Activated T-cell treated with anti-CD3 and anti-CD28 coated beads for 48 hours (primary cell): ENCODE data around the gene KCNJ10.

Experiments
- DNase-seq: peaks from one replicate; pipeline ENCODE4 v3.0.0-alpha.2; 2020; ENCODE audit warnings: low read depth

Gene KCNJ10

DNA sequence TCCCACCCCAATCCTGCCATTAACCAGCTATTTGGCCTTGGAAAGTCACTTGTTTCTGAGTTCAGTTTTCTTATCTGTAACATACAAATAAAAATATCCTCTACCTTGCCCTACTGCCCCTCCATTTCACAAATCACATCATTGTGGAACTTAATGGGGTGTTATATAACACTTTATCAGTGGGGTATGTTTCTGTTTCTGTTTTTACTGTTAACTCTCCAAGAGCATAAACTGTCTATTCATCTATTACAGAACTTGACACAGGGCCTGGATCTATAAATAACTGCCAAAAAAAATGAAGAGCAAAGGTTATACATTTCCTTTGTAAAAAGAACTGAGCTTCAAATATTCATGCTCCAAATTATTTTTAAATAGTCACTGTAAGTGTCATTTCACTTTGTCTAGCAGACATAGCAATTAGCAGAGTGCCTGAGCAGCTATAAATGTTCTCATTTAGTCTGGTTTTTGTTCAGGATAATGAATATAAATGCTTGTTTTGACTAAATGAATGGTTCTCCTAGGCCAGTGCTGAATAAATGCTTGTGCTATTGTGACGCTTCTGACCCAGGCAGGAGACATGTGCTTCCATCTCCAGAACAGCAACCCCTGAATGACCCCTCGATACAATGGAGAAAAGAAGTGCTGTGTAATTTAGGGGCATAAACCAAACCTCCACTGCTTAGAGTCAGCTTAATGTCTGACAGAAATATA lies 45.6 kb downstream of the KCNJ10 start:
- DNase-seq, result no peak

DNA sequence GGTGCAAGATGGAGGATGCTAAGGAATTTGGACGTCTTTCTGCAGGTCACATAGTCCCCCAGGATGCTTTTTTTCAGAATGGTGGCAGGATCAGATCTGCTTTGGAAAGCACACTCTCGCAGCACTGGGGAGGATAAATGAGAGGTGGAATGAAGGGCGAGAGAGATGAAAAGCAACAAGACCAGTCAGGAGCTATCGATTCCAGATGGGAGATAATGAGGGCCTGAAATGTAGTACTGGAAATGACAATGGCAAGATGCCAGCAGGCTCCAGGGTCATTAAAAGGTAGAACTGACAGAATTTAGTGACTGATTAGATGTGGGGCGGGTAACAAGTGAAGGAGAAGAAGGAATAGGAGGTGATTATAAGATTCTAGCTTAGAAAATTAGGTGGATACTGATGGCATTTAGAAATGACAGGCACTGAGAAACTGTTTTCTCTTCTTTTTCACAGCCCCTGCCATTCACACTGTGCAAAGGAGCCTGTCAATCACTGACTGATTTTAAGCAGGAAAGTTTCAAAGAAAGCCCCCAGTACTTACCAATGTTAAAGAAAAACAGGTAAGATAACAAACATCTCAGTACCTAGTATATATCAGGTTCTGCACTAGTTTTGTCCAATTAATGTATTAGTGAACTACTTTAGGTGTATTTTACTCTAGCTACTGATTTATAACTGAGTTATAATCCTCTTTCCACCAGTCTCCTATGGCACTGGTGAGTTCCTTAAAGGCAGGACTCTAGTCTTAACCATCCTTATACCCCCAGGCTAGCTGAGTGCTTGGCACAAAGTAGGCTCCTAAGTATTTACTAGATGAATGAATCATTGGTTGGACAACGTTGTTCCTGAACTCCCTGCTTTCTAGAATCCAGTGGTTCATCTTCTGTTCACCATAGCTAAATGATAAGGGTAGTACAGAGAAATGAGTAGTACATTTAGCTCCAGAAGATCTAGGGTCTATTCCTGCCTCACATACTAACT lies 47.3 kb downstream of the KCNJ10 start:
- DNase-seq, result no peak

DNA sequence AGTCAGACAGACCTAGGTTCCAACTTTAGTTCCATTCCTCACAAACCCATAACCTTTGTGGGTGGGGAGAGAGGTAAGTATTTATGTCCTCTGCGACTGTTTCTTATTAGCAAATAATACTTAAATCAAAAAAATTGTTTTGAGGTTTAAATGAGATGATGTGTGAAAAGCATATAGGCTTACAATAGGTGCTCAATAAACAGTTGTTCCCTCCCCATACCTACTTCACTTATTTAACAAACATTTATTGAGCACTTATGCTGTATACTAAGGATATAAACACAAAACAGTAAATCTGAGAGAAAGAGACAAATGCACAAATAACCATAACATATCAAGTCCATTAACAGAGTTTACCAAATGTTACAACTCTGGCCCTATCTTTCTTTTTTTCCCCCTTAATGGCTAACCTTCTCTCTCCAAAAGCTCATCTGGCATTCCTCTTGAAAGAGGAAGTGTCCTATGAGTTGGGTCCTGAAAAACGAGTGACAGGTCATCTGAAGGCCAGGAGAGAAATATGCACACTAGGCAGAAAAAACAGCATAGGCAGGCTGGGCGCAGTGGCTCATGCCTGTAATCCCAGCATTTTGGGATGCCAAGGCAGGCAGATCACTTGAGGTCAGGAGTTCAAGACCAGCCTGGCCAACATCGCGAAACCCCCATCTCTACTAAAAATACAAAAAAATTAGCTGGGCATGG lies 48.4 kb downstream of the KCNJ10 start:
- no peak for DNase-seq

DNA sequence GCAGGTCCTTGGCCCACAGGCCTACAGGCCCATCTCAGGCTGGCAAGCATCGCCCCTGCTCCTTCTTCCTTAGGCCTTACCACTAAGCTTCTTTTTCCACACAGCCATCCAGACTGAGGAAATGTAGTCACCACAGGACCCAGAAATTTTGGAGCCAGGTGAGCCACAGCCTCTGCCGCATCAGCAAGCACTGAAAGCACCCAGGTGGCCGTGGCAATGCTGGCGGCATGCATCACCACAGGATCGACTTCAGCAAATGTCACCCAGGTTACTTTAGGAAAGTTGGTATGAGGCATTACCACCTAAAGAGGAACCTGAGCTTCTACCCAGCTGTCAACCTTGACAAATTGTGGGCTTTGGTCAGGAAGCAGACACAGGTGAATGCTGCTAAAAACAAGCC lies 49.8 kb downstream of the KCNJ10 start:
- no peak for DNase-seq

DNA sequence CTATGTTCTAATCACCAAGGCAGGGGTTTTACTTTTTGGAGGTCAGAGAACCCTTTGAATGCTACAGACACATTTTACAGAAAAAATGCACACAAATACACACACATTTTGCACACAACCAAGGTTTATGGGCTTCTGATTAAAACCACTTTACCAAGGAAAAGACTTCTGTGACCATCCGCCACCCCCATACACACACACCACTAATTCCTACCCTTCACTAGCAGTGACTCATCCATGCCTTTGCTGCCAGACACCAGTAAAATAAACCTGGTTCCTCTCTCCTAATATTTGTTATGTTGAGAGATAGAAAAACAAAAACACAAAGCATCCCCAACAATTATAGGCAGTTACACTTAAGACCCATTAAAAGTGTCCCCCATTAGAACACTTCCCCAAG lies 51.1 kb downstream of the KCNJ10 start:
- no peak for DNase-seq

DNA sequence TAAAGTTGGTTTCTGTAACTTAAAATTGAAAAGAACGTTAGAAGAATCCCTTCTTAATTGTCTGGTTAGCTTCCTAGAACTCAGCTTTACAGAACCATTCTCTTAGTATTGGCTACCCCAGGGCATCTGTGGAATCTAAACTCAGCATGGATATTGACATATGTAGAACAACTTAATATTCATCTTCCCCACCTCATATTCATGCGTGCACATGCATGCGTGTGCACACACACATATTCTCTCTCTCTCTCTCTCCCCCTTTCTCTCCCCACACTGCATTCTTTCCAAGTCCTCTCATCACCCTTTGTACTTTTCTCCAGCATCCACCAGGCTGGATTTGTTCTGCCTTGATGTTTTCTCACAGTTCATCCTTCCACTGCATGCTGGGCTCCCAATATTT lies 51.6 kb downstream of the KCNJ10 start:
- no peak for DNase-seq

DNA sequence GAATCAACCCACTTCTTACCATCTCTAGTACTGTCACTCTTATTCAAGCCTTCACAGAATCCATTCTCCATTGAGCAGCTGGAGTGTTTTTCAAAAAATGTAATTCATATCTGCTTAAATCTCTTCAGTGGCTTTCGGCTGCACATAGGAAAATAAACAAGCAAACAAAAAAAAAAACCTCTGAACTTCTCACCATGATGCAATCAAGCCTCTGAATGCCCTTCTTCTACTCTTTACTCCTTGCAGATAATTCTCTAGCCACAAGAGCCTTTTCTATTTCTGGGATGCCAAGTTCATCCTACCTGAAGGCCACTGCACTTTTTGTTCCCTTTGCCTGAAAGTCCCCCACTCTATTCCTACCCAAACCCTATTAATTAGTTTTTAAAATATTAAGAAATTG lies 52.4 kb downstream of the KCNJ10 start:
- no peak for DNase-seq

DNA sequence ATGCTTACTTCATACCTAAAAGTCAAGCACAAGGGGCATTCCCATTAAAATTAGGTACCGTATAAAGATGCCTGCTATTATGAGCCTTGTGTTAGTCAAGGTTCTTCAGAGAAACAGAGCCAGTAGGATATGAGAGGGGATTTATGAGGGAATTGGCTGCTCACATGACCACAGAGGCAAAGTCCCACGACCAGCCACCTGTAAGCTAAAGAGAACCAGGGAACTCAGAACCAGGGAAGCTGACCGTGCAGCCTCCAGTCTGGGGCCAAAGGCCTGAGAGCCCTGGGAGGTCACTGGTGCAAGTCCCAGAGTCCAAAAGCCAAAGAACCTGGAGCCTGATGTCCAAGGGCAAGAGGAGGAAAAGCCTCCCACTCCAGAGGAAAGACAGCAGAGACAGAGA lies 58.2 kb downstream of the KCNJ10 start:
- DNase-seq, result no peak

DNA sequence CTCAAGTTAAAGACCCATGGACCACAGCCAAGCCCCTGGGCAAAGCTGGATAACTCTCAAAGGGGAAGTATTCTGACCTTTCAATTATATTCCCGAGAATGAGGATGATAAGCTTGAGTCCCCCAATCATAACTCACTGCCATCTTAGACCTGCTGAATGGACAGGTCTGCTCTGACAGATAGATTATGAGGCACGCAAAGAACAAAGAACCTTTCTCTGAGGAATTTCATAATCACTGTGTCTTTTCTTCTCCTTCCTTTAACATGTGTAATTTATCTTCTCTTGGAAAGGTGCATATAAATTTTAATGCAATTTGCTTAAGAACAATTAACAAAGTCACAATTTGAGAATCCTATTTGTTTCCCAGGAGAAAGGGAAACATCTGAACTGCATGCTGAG lies 60.2 kb downstream of the KCNJ10 start:
- no peak for DNase-seq

DNA sequence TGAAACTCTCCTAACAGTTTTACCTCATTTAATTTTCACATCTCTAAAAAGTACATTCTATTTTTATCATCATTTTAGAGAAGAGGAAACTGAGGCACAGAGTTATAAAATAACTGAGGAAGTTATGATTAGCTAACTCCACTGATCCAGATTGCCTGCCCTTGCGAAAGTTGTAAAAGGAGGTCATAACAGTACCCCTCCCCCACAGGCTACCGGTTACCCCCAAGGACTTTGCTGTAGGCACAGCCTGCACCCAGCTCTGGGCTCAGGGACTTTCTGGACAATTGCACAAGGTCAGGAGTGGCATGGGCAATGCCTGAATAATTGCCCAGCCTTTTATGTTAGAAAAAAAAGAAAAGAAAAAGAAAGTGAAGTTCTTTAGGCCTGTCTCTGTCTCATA lies 60.9 kb downstream of the KCNJ10 start:
- no peak for DNase-seq

DNA sequence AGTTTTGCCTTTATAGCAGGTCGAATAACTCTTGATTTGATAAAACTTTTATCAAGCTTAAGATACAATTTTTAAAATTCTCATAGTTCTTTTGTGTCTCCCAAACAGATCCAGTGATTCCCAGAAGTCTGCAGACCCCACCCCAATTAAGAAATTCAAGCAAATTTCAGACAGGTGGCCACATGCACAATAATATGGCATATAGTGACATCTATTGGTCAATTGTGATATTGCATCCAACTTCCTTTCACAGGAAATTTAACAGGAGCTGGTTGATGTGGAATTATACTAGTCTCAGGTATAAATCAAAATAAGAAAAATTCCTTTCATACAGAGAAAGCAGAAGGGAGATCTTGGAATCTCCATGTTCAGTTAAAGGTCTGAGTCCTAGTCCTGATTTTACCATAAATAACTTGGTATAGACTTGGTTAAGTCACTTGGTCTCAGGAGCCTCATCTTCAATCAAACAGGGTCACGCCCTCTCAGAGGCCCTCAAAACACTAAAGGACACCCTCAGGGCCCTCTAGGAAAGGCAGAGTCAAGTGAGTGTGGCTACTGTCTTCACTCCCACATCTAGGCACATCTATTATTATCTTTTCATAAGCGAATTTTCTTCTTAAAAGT lies 62.3 kb downstream of the KCNJ10 start:
- no peak for DNase-seq

DNA sequence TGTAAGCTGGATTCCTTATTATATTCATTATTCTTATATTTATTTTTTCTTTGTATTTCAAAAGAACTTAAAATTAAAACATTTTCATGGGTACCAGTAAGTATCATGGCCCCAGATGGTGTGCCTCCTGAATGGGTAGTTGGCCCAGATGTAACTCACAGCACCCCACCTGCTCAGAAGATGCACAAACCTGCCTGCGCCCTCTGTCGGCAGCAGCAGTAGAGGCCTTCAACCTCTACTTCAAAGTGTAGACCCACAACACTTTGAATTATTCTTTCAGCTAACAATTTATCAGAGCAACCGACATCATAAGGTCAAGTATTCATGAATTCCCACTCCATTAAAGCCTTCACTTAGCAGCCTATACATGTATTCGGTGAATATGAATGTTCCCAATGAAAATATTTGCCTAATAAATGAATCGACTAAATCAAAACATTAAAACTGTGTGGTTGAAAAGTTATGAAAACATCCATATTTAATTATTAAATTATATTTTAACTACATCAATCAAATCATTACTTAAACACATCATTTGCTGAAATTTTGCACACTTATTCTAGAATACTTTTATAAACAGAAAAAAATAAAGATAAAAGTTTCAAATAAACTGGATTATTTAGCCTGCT lies 63.5 kb downstream of the KCNJ10 start:
- peak; percentile 65 for DNase-seq

DNA sequence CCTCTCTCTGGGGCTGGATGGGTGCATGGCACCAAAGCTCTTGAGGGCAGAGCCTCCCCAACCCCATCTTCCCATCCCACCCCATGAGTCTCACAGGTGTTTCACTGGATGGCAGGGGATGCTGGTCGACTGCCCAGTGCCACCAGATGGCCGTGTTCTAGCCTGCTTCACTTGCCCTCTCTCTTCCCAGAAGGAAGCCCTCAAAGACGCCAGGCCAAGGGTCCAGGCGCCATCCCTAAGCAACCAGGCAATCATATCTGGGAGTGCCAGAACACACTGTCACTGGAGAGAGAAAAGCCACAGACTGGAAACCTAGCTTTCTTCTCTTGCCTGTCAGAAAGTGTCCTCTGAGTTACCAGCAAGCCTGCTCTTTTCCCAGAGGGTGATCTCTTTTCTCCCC lies 64.9 kb downstream of the KCNJ10 start:
- no peak for DNase-seq

DNA sequence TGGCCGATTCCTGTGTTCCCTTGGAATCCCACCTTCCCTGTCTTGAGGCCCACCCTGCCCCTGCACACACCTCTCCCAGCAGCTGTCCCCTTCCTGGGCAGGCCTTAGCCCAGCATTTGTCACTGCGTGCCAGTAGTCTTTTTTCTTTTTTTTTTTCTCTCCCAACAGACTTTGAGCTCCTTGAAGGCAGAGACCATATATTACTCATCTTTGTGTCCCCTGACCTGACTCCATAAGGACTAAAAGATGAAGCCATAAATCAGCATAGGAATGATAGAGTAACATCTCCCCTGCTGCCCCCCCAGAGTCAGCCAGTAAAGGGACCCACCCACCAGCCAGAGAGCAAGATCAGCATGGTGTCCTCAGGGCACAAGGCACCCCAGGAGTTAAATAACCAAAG lies 65.5 kb downstream of the KCNJ10 start:
- no peak for DNase-seq

DNA sequence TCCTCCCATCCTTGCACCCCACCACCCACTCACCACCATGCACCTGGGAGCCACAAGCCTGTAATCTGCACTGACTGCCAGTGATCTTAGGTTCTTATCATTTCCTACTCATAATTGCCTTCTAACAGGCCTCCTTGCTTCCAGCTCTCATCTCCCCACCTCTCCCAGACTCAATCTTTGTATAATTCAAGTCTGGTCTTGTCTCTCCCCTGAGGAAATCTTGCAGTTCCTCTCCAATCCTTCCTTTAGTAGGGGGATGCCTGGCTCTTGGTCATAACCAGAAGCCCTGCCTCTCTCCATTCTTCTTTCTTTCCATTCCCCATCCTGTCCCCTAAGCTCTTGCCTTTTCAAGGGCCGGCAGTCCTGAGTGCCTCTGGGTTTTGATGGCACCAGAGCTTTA lies 66.0 kb downstream of the KCNJ10 start:
- DNase-seq, result no peak

DNA sequence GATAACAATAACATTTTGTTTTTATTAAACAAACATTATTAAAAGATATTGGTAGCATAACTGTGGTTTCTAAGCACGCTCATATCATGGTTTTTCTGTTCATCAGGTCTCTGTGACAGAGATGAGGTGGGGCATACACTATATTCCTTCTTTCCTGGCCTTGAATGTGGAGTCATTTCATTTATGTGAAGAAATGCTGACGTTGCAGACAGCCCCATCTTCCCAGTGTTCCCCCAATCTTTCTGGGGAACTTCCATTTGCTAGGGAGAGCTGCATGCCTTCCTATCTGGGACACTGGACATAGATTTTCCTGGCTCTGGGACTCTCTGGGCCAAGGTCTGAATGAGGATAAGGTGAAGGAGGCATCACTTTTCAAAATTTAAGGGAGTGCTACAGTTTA lies 68.5 kb downstream of the KCNJ10 start:
- DNase-seq, result no peak

DNA sequence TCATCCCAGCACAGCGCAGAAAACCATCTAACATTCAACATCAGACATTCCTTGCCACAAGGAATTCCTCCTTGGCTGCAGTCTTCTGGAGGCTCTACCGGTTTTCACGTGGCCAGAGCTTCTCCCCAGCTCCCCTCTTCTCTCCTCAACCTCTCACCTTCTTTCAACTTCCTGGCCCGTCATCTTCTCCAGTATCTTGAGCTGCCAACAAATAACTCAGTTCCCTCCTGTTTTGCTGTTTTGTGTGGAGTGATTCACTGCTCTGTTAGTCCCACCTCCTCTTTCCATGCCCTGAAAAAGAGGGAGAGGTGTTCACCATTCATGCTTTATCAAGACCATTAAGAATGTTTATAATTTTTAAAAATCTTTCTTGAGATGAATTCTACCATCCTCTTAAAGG lies 70.8 kb downstream of the KCNJ10 start:
- no peak for DNase-seq

DNA sequence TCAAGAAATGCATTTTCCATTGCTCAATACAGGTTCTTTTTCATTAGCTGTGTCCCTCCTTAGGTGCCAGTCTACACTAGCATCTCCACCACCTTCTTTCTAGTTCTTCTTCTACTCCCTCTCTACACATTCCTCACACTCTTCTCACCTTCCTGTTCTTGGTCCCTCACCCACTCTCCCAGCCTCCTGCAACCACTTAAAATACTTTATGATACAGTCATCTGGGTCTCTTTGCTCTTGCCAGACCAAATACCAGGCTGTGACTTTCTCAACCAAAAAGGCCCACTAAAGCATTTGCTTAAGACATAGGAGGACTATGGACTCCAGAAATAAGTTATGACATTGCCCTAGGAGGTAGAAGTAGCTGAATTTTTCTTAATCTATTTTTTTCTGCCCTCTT lies 73.3 kb downstream of the KCNJ10 start:
- DNase-seq, result no peak

DNA sequence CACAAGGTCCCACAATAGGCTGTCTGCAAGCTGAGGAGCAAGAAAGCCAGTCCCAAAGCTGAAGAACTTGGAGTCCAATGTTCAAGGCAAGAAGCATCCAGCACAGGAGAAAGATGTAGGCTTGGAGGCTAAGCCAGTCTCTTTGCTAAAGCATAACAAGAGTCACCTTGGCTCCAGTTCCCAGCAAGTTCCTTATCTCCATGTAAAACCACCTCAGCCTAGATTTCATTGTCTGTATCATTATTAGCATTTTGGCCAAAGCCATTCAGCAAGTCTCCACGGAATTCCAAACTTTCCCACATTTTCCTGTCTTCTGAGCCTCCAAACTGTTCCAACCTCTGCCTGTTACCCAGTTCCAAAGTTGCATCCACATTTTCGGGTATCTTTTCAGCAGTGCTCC lies 75.1 kb downstream of the KCNJ10 start:
- no peak for DNase-seq

DNA sequence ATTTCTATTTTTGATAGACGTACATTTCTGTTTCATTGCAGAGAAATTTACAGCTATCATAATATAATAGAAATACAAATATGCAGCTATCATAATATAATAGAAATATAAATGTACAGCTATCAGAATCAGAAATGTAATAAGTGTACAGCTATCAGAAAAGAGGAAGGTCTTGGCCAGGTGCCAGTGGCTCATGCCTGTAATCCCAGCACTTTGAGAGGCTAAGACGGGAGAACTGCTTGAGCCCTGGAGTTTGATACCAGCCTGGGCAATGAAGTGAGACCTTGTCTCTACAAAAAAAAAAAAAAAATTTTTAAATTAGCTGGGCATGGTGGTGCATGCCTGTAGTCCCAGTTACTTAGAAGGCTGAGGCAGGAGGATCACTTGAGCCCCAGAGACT lies 76.0 kb downstream of the KCNJ10 start:
- no peak for DNase-seq

DNA sequence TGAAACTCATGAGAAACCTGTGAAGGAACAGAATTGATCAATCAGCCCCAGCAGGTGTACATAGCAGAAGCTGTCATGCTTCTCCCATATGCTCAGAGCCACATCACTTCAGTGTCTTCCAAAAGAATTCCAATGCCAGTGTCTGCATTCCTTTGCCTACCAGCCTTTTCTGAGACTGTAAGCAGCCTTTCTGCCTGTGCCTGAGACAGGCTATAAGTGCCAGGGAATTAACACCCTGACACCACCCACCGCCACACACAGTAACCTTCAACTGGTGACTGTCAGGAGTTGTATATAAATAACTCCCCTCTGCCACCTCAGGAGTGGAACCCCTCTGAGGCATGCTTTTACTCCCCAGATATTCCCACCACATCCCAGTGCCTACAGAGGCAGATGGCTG lies 77.8 kb downstream of the KCNJ10 start:
- no peak for DNase-seq

DNA sequence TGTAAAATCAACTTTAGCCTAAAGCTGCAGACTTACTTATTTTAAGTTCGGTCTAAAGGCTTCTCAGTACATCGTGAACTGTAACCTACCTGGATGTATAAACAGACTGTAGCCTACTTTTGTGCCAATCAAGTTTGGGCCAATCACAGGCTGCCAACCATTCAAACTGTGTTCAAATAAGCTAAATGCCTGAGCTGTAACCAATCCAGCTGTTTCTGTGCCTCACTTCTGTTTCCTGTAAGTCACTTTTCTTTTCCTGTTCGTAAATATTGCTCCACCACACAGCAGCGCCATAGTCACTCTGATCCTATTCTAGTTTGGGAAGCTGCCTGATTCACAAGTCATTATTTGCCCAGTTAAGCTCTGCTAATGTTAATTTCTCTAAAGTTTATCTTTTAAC lies 78.4 kb downstream of the KCNJ10 start:
- no peak for DNase-seq
